GM12872 (cell line): ENCODE measurements around the gene AQP4.

Experiments used
- CTCF ChIP-seq: IDR thresholded peaks from 3 replicates; pipeline ENCODE4 v1.5.1; 2011; ENCODE audit warnings: low read depth, mild to moderate bottlenecking, low read length, moderate library complexity; ENCODE audit not compliant: insufficient read depth

The AQP4 gene

GRCh38 chr18:26893996-26894395 is 28.5 kb upstream of the AQP4 start:
- no peak for TF ChIP-seq CTCF

- no peak for TF ChIP-seq CTCF
These were observed 22.8 kb upstream of the AQP4 start for GRCh38 chr18:26888259-26888658.

GRCh38 chr18:26875040-26875654 is 9.6 kb upstream of the AQP4 start:
- TF ChIP-seq CTCF = no peak

- TF ChIP-seq CTCF = no peak
These were observed 8.8 kb upstream of the AQP4 start for GRCh38 chr18:26874283-26874682.

GRCh38 chr18:26869640-26870039 is 4.1 kb upstream of the AQP4 start:
- TF ChIP-seq CTCF = no peak

GRCh38 chr18:26868968-26869586 is 3.6 kb upstream of the AQP4 start:
- no peak for TF ChIP-seq CTCF

- TF ChIP-seq CTCF = no peak
These were observed 2.0 kb upstream of the AQP4 start for GRCh38 chr18:26867471-26867870.
